ENCODE measurements around the gene PLD1.

Gene PLD1

GRCh38 chr3:171687064-171687463, 123.2 kb downstream of the PLD1 start:
- no peak for DNase-seq

- no peak for DNase-seq
Observed at GRCh38 chr3:171685116-171685895, 125.0 kb downstream of the PLD1 start.

GRCh38 chr3:171684221-171684620, 126.1 kb downstream of the PLD1 start:
- no peak for DNase-seq

GRCh38 chr3:171682743-171683142, 127.5 kb downstream of the PLD1 start:
- DNase-seq: no peak

GRCh38 chr3:171680726-171681411, 129.4 kb downstream of the PLD1 start:
- no peak for DNase-seq

- no peak for DNase-seq
Observed at GRCh38 chr3:171678971-171679492, 131.3 kb downstream of the PLD1 start.

- DNase-seq: no peak
Observed at GRCh38 chr3:171677706-171678105, 132.6 kb downstream of the PLD1 start.

- DNase-seq: no peak
Observed at GRCh38 chr3:171676601-171677175, 133.6 kb downstream of the PLD1 start.

- no peak for DNase-seq
Observed at GRCh38 chr3:171673951-171674350, 136.3 kb downstream of the PLD1 start.

GRCh38 chr3:171672538-171672937, 137.7 kb downstream of the PLD1 start:
- no peak for DNase-seq

- DNase-seq: no peak
Observed at GRCh38 chr3:171672124-171672523, 138.2 kb downstream of the PLD1 start.

- no peak for DNase-seq
Observed at GRCh38 chr3:171671709-171672108, 138.6 kb downstream of the PLD1 start.

GRCh38 chr3:171666516-171666915, 143.8 kb downstream of the PLD1 start:
- DNase-seq: no peak

- no peak for DNase-seq
Observed at GRCh38 chr3:171663805-171664204, 146.5 kb downstream of the PLD1 start.

GRCh38 chr3:171661484-171661883, 148.8 kb downstream of the PLD1 start:
- no peak for DNase-seq

GRCh38 chr3:171660188-171660587, 150.1 kb downstream of the PLD1 start:
- no peak for DNase-seq

GRCh38 chr3:171658841-171659240, 151.4 kb downstream of the PLD1 start:
- no peak for DNase-seq

GRCh38 chr3:171654809-171655208, 155.5 kb downstream of the PLD1 start:
- no peak for DNase-seq

- no peak for DNase-seq
Observed at GRCh38 chr3:171654326-171654725, 156.0 kb downstream of the PLD1 start.

- DNase-seq: no peak
Observed at GRCh38 chr3:171653701-171654100, 156.6 kb downstream of the PLD1 start.

GRCh38 chr3:171652932-171653331, 157.4 kb downstream of the PLD1 start:
- no peak for DNase-seq

- no peak for DNase-seq
Observed at GRCh38 chr3:171649911-171650592, 160.2 kb downstream of the PLD1 start.

GRCh38 chr3:171649267-171649666, 161.0 kb downstream of the PLD1 start:
- no peak for DNase-seq
